ENCODE data around the gene POLG. TPM values are rescaled to one million over a fixed set of nuclear protein-coding genes. Genes with fewer than 3 reads are reported as not detected.
A peak's percentile ranks its signal among the peaks of the same experiment; 100 is the strongest.

Gene POLG
- total and polyA plus RNA-seq, 2 of the 13 experiments (the other 11 are each of a cell fraction or from before 2014, with no cell fraction given), result 26.6 to 35.5 TPM

DNA sequence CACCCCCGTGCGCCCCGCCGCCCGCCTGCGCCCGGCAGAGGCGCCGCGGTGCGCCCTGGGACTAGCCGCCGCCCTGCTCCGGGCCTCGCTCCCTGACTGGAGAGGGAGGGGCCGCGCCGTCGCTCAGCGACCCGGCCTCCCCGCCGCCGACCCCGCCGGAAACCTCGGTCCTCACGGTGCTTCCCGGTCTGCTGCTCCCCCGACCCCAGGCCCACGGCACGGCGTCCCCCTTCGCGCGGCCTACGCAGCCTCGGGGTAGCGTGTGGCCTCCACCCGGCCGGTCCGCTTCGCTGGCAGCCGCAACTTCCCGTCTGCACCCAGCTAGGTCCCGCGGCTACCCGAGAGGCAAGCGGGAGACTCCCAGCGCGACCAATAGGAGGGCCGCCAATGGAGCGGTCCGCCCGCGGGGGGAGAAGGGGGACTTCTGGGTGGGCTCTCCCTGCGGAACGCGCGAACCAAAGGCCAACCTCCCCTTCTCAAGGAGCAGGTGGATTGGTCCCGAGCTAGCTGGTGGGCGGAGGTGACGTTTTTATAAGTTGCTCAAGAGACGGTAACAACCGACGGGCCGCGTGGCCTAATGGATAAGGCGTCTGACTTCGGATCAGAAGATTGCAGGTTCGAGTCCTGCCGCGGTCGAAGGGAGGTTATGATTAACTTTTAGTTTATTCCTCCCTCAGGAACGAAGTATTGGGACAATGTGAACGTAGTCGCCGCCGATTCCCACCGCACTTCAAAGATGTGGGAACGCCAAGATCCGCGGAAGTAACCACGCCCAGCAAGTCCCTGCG, at the start of gene POLG (continued):
- TF ChIP-seq ZNF138 (CRISPR knock-in tag; IDR thresholded peaks at IDR 0.05; ENCODE audit: low read depth), result peak; percentile 74; the same call in 1 of the 2 replicates
- peak; percentile 74 for TF ChIP-seq ZNF335 (CRISPR knock-in tag; IDR thresholded peaks at IDR 0.05)
- no peak; the same call in 1 of the 2 replicates for TF ChIP-seq ZSCAN30 (CRISPR knock-in tag; IDR thresholded peaks at IDR 0.05)
- TF ChIP-seq, protein P1, sequence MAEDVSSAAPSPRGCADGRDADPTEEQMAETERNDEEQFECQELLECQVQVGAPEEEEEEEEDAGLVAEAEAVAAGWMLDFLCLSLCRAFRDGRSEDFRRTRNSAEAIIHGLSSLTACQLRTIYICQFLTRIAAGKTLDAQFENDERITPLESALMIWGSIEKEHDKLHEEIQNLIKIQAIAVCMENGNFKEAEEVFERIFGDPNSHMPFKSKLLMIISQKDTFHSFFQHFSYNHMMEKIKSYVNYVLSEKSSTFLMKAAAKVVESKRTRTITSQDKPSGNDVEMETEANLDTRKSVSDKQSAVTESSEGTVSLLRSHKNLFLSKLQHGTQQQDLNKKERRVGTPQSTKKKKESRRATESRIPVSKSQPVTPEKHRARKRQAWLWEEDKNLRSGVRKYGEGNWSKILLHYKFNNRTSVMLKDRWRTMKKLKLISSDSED (CRISPR knock-in tag; IDR thresholded peaks at IDR 0.05), result no peak
- TF ChIP-seq, protein P2, sequence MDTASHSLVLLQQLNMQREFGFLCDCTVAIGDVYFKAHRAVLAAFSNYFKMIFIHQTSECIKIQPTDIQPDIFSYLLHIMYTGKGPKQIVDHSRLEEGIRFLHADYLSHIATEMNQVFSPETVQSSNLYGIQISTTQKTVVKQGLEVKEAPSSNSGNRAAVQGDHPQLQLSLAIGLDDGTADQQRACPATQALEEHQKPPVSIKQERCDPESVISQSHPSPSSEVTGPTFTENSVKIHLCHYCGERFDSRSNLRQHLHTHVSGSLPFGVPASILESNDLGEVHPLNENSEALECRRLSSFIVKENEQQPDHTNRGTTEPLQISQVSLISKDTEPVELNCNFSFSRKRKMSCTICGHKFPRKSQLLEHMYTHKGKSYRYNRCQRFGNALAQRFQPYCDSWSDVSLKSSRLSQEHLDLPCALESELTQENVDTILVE (CRISPR knock-in tag; IDR thresholded peaks at IDR 0.05), result peak; percentile 80
- peak; percentile 89 for TF ChIP-seq ZNF564 (CRISPR knock-in tag; IDR thresholded peaks at IDR 0.05)
- TF ChIP-seq NFYC (CRISPR knock-in tag; IDR thresholded peaks at IDR 0.05), result peak; percentile 92
- TF ChIP-seq, protein P3, sequence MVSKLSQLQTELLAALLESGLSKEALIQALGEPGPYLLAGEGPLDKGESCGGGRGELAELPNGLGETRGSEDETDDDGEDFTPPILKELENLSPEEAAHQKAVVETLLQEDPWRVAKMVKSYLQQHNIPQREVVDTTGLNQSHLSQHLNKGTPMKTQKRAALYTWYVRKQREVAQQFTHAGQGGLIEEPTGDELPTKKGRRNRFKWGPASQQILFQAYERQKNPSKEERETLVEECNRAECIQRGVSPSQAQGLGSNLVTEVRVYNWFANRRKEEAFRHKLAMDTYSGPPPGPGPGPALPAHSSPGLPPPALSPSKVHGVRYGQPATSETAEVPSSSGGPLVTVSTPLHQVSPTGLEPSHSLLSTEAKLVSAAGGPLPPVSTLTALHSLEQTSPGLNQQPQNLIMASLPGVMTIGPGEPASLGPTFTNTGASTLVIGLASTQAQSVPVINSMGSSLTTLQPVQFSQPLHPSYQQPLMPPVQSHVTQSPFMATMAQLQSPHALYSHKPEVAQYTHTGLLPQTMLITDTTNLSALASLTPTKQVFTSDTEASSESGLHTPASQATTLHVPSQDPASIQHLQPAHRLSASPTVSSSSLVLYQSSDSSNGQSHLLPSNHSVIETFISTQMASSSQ (IDR thresholded peaks at IDR 0.05; ENCODE audit: low read depth), result peak; percentile 59
- TF ChIP-seq, protein P3 (CRISPR knock-in tag; IDR thresholded peaks at IDR 0.05; ENCODE audit: borderline replicate concordance), result peak; percentile 62; the same call in 1 of the 2 replicates
- TF ChIP-seq ZBTB3 (CRISPR knock-in tag; IDR thresholded peaks at IDR 0.05; ENCODE audit: borderline replicate concordance, low read depth), result no peak
- TF ChIP-seq, protein P4, sequence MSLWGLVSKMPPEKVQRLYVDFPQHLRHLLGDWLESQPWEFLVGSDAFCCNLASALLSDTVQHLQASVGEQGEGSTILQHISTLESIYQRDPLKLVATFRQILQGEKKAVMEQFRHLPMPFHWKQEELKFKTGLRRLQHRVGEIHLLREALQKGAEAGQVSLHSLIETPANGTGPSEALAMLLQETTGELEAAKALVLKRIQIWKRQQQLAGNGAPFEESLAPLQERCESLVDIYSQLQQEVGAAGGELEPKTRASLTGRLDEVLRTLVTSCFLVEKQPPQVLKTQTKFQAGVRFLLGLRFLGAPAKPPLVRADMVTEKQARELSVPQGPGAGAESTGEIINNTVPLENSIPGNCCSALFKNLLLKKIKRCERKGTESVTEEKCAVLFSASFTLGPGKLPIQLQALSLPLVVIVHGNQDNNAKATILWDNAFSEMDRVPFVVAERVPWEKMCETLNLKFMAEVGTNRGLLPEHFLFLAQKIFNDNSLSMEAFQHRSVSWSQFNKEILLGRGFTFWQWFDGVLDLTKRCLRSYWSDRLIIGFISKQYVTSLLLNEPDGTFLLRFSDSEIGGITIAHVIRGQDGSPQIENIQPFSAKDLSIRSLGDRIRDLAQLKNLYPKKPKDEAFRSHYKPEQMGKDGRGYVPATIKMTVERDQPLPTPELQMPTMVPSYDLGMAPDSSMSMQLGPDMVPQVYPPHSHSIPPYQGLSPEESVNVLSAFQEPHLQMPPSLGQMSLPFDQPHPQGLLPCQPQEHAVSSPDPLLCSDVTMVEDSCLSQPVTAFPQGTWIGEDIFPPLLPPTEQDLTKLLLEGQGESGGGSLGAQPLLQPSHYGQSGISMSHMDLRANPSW (CRISPR knock-in tag; IDR thresholded peaks at IDR 0.05; ENCODE audit: borderline replicate concordance), result peak; percentile 85; the same call in 1 of the 2 replicates
- peak; percentile 36; the same call in 1 of the 2 replicates for TF ChIP-seq ETV5 (CRISPR knock-in tag; IDR thresholded peaks at IDR 0.05; ENCODE audit: borderline replicate concordance)
- no peak for TF ChIP-seq FOXA1 (IDR thresholded peaks at IDR 0.05)
- TF ChIP-seq FOXA1 (CRISPR knock-in tag; IDR thresholded peaks at IDR 0.05), result peak; percentile 8; the same call in 1 of the 2 replicates
- peak; percentile 37; the same call in 1 of the 2 replicates for TF ChIP-seq ZBTB20 (CRISPR knock-in tag; IDR thresholded peaks at IDR 0.05; ENCODE audit: borderline replicate concordance, low read depth)
- 0 out of 2 replicates have a peak, but pooled peaks have one; percentile 18 for TF ChIP-seq NCOA1 (CRISPR knock-in tag; IDR thresholded peaks at IDR 0.05)
- peak; percentile 87 for TF ChIP-seq BRD4 (CRISPR knock-in tag; IDR thresholded peaks at IDR 0.05)

All from HepG2 (cell line).